T-helper 9 cell (primary cell): ENCODE results near the gene DGKQ.
A peak's percentile ranks its signal among the peaks of the same experiment; 100 is the strongest.
"Not testable (repeated sequence)": the region's sequence is repeated elsewhere in the genome, so short reads cannot be mapped to it uniquely, and the experiment has no call there.

Experiments used
- DNase-seq: peaks from one replicate; pipeline ENCODE4 v3.0.0-alpha.2; 2020

The DGKQ gene

GRCh38 chr4:976016-976415 lies 2.6 kb upstream of the DGKQ start:
- DNase-seq = not testable (repeated sequence)

GRCh38 chr4:974668-975067 lies 1.3 kb upstream of the DGKQ start:
- no peak for DNase-seq

GRCh38 chr4:972651-973424 lies 531 bp downstream of the DGKQ start:
- DNase-seq = peak; percentile 50

- no peak for DNase-seq
These were observed 1.5 kb downstream of the DGKQ start for GRCh38 chr4:971666-972500.

- DNase-seq = no peak
These were observed 2.4 kb downstream of the DGKQ start for GRCh38 chr4:970854-971520.

- no peak for DNase-seq
These were observed 3.2 kb downstream of the DGKQ start for GRCh38 chr4:970046-970745.

- DNase-seq = no peak
These were observed 4.6 kb downstream of the DGKQ start for GRCh38 chr4:968621-969394.

- no peak for DNase-seq
These were observed 5.1 kb downstream of the DGKQ start for GRCh38 chr4:968221-968620.

- DNase-seq = no peak
These were observed 6.0 kb downstream of the DGKQ start for GRCh38 chr4:967113-968104.

GRCh38 chr4:966266-967112 lies 6.9 kb downstream of the DGKQ start:
- no peak for DNase-seq

- no peak for DNase-seq
These were observed 7.6 kb downstream of the DGKQ start for GRCh38 chr4:965766-966134.

- DNase-seq = no peak
These were observed 8.2 kb downstream of the DGKQ start for GRCh38 chr4:965048-965765.

GRCh38 chr4:964346-965025 lies 8.9 kb downstream of the DGKQ start:
- no peak for DNase-seq

GRCh38 chr4:963276-964225 lies 9.8 kb downstream of the DGKQ start:
- no peak for DNase-seq

- no peak for DNase-seq
These were observed 10.8 kb downstream of the DGKQ start for GRCh38 chr4:962231-963208.
